ENCODE results near the gene H6PD.

Gene H6PD, protein sequence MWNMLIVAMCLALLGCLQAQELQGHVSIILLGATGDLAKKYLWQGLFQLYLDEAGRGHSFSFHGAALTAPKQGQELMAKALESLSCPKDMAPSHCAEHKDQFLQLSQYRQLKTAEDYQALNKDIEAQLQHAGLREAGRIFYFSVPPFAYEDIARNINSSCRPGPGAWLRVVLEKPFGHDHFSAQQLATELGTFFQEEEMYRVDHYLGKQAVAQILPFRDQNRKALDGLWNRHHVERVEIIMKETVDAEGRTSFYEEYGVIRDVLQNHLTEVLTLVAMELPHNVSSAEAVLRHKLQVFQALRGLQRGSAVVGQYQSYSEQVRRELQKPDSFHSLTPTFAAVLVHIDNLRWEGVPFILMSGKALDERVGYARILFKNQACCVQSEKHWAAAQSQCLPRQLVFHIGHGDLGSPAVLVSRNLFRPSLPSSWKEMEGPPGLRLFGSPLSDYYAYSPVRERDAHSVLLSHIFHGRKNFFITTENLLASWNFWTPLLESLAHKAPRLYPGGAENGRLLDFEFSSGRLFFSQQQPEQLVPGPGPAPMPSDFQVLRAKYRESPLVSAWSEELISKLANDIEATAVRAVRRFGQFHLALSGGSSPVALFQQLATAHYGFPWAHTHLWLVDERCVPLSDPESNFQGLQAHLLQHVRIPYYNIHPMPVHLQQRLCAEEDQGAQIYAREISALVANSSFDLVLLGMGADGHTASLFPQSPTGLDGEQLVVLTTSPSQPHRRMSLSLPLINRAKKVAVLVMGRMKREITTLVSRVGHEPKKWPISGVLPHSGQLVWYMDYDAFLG

DNA sequence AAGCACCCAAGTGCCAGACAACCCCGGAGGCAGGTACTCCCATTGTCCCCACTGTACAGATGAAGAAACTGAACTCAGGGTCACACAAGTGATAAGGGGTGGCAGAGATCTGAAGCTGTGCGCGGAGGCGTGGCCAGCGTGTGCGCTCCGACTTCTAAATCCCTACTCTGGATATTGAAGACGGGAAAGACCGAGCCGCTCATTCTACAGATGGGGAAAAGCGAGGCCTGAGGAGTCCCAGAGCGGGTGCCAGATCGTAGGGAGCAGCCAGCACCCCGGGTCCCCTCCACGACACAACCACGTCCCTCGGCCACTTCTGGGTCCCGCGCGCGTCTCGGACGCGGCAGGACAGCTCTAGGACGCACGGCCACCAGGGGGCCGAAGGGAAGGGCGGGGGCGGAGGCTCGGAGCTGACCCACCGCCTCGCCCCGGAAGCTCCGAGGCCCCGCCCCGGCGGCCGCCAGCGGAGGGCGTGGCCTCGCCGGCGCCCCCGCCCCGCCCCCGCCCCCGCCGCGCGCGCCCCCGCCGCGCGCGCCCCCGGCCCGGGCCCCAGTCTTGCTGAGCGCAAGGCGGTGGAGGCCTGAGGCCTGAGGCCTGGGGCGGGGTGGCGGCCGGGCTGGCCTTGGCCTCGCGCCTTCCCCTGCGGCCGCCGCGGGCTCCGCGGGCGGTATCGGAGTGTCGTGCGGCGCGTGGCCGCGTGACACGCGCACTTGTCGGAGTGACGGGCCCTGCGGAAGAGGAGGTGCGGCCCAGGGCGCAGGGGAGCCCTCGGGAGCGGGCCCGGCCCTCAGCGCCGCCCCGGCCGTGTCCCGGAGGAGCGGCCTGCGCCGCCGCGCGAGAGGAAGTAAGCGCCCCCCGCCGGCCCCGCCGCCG, at the start of gene H6PD:
Gene H6PD, plus strand, starts transcription at position 552 of the 873 bp plus-strand sequence. CDS start 10,161 bp downstream, outside the sequence.
- DNase-seq, result peak; percentile 85

DNA sequence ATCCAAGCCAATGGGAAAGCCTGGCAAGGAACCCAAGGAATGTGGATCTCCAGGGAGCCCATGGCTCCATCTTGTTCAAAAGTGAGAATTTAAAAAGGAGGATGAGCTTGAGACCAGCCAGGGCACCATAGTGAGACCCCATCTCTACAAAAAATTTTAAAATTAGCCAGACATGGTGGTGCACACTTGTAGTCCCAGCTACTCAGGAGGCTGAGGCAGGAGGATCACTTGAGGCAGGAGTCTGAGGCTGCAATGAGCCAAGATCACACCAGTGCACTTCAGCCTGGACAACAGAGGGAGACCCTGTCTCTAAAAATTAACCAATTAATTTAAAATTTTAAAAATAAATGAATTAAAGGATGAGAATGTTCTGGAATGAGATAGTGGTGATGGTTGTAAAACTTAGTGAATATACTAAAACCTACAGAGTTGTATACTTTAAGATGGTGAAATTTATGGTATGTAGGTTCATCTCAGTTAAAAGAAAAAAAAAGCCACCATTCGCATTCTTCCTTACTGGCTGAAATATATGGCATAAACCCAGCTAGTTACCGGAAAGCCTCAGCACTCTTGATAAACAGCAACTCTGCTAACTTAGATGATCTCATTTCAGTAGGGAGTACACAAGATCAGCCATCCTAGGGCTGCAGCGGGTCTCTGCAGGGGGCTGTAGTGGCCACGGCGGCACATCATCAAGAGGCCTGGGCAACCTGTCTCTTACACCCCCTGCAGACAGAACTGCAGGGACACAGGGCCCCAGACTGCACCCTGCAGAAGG, 48.3 kb upstream of the H6PD start:
- DNase-seq, result no peak

DNA sequence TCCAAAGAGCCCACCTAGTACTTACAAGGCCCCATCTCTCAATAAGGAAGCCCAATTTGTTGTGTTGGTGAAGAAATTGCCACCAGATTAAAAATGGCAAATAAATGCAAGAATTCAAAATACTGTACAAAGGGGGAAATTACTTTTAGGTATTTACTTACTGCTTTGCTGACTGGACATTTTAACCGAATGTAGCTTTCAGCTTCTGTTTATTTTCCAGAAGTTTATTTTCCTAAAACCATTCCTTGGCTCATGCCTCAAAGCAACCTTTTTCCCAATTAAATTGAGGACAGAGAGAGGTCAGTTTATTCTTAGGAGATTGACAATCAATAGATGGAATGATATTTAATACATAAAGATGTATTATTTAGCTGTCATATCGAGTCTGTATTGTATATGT, 47.6 kb upstream of the H6PD start:
- DNase-seq, result no peak

DNA sequence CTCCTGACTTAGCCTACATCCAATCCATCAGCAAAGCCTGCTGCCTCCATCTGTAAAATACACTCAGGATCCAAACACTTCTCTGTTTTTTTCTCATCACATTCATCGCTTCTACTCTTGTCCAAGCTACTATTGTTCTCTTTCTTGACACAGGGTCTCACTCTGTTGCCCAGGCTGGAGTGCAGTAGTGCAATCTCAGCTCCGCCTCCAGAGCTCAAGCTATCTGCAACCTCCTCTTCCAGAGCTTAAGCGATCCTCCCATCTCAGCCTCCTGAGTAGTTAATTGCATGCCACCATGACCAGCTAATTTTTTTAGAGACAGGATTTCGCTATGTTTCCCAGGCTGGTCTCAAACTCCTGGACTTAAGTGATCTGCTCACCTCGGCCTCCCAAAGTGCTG, 44.3 kb upstream of the H6PD start:
- no peak for DNase-seq

DNA sequence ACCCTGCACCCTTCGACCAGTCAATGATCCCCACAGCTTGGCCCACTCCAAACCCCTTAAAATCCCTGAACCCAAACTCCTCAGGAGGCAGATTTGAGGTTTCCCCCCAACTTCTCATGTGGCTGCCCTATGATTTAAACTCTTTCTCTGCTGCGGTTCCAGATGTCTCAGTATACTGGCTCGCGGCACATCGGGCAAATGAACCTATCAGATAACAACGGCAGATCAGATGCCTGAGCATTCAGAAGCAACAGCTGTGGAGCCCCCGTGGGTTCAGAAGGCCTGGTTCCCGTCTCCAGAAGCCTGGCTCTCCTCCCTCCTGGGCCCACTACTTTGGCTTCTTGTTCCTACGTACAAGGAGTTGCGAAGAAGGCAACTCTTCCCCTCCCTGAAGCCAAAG, 43.3 kb upstream of the H6PD start:
- no peak for DNase-seq

DNA sequence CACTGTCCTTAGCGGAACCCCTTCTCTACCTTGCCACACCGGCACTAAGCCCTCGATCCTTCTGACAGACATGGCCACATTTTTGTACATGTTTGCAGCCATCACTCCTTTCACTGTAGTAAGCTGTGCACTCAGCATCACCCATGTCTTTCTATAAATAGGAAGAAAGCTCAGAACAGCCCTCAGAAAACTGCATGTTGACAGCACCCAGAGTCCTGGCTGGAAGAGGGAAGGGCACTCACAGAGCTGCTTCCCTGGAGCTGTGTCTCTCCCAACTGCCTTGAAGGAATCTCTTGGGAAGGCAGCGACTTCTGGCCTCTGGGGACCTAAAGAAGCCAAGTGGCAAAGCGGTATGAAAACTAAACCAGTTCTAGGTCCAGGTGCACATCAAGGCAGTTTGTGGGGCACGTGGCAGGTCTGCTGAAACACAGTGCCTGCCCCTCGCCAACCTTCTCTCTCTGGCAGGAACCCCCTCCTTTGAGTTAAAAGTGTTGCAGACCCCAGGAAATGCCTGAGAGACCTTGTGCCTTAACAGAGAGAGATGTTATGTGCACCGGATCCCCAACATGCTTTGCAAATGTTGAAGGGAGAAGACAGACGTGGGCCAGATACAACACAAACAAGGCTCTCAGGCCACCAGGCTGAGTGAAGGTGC, 41.9 kb upstream of the H6PD start:
- no peak for DNase-seq

DNA sequence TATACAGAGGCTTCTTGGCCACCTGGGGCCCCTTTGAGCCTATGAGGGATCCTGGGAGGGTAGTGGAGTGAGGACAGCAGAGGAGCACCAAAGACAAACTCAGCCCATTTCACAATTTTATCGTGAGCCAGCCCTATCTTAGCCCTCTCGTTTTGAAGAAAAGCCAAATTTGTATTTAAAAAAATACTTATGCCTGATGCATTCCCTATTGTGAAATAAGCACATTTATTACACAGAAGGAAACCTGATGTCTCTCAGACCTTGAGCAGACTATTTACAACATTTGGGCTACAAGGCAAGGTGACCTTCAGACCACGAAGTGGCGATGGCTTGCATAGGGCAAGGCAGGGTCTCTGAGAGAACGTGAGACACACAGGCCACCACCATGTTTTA, 41.3 kb upstream of the H6PD start:
- no peak for DNase-seq

DNA sequence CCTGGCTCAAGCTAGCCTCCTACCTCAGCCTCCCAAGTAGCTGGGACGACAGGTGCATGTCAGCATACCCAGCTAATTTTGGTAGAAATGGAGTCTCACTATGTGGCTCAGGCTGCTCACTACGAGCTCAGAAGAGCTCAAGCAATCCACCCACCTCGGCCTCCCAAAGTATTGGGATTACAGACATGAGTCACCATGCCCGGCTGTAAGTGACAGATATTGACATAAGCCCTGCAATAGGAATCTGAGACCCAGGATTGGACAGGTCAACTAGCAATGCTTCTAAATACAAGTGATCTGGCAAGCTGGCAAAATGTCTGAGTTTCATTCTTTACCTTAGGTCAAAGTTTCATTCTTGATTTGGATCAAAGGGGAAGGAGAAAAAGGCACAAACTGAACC, 40.5 kb upstream of the H6PD start:
- no peak for DNase-seq

DNA sequence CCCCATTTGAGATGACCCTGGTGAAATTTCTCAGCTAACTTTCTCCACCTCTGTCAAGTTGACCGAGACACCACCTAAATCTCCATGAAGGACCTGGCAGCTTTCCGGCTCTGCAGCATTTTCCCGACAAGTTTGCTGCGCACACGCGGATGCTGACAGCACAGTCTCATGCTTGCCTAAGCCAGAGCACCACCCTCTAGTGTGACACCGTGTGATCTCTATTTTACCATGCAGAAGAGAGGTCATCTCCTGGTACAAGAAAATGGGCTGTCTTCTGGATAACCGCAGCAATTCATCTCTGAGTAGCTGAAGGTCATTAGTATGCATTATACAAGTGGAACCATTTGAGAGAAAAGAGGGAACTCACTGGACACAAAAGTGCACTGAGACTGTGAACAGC, 38.9 kb upstream of the H6PD start:
- DNase-seq, result no peak

DNA sequence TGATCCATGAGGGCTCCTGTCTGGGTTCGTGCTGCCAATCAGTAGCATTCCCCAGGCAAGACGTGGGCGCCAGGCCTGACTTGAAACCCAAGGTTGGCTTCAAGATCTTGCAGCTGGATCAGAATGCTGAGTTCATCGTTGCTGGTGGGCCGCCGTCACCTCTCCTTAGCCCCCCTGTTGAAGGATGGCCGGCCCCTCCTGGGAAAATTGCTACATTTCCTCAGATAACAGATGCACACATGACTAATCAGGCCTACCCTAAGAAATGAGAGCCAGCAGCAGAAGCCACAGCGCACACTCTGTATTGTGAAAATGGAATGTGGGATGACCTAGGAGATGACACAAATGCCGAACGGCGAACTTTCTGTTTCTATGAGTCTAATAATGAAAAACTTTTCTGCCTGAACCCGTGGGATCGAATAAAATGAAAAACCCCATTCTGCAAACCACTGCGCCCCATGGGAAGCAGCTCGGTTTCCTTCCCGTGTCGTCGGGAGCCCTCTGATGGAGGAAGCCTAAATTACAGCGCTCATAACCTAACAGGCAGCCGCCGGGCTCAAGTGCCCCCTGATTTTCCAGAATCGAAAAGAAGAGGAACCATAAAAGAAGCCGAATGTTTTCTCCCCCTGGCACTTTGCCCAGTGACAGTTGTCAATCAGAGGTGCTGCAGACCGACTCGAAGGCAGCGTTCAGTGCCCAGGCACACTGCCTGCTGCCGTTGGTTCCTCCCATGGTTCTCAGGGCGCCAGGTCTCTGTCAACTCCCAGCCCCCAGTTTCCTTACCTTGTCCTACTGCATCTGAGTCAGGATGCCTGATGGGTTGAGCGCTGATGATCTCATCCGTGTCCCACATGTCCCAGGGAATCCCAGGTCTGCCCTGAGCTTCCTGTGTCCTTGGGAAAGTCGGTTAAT, 38.2 kb upstream of the H6PD start:
- peak; percentile 80 for DNase-seq

DNA sequence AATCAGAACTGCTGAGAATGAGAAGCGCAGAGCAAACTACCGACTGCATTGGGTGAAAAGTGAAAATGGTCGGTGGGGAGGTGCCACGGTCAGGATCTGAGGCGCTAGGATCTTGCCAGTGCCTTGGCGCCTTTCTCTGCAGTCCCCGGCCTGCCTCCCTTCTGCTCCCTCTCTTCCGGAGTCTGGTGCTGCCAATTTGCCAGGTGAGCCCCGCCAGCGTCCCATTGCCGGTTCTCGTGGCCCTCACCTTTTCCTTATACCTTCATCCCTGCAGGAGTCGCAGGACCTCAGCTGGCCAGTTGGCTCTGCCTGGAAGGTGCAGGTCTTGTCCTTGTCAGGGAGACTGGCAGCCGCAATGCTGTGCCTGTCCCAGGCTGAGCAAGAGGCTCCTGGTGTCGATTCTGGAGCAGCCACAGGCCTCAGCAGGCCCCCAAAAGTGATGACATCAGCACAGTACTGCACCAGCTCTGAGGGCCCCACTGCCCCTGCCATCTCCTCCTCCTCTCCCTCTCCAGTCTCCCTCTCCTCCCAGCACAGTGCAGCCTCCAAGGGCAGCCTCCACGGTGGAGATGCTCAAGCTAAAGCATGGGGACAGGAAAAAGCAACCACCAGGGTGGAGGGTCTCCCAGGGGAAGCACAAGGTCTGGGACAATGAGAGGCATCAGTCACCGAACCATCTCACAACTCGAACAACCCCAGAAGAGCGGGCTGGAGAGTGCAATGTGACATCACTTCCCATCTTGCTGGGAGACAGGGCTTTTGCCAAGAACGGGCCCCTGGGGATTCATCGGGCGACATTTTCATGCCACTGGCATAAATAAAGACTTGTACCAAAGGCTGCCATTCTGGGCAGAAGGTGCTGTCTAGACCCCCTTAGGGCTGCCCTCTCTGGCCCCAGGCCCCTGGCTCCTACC, 37.1 kb upstream of the H6PD start:
- no peak for DNase-seq

DNA sequence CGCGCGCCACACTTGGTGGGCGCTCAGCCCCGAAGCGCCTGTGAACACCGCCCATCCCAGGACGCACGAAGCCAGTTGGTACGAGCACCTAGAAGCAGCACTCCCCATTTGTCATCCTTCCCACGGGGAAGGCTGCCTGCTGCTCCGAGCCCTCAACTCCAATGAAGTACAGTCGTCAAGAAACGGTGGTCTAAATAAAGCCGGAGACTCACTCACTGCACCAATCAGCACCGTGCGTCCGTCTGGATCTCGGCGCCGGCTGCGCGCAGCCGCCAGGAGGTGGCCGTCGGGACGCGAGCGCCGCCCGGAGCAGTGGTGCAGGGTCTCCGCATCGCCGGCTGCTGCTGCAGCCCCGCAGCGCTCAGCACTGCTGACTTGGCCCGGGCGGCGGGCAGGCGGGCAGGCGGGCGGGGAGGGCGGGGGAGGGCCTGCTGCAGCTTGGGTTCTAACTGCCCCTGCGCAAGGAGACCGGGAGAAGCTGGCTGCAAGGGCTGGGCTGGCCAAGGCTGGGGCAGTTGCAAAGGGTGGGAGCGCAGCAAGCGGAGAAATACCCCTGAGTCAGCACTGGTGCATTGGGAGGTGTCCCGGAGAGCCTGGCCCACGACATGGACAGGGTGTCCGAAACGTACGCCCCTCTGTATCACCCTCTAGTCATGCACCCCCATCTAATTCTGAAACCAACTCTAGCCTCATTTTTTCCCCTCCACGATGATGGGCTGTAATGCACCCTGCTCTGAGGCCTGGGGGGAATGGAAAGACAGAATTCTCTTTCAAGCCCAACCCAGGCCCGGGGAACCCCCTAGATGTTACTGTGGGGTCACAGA, 35.8 kb upstream of the H6PD start:
- DNase-seq, result peak; percentile 67

DNA sequence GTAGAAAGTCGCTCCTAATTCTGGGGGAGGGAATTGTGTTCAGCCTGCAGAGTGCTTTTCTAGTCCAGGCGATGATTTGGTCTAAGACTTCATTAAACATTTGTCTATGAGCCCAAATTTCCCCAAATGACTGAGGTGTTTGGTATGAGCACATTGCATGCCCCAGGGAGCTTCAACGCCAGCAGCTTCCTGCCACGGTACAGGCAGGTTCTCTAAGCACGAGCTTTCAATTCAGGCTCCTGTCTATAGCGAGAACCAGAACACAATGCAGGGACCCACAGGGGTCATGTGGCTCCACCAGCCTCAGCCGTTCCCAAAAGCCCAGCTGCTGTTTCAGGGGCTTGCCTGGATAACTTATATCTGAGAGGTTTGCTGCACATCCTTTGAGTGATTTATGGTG, 34.1 kb upstream of the H6PD start:
- no peak for DNase-seq

DNA sequence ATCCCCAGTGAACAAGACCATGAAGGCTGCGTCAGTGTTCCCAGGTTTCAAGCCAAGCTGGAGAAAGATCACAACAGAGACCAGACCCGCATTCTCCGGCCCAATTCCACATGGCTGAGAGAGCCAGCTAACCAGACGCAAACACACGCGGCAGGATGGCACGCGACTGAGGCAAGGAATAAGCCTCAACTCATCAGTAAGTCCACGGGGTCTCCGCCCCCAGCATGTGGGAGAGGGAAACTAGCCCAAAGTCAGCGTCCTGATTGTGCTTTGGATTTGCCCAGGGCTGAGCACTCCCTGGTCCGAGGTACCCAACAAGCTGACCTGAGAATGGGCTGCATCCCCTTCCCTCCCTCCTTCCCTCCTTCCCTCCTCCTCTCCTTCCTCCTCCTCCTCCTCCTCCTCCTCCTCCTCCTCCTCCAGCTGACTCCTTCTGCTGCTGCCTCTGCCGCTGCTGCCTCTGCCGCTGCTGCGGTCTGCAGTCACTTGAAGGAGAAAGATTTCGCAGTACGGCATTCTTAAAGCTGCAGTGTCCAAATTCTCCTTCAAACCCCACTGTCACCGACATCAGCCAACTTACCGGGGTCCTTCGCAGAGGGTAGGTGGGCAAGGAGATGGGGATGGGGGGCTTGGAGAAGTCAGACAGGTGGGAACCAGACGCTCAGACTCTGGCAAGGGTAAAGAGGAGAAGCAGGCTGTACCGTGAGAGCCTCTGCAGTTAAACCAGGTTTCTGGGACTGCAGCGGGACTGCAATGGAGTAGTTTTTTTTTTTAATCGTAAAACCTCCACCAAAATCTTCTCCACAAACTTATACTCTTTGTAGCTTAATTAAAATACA, 33.0 kb upstream of the H6PD start:
- DNase-seq, result no peak

DNA sequence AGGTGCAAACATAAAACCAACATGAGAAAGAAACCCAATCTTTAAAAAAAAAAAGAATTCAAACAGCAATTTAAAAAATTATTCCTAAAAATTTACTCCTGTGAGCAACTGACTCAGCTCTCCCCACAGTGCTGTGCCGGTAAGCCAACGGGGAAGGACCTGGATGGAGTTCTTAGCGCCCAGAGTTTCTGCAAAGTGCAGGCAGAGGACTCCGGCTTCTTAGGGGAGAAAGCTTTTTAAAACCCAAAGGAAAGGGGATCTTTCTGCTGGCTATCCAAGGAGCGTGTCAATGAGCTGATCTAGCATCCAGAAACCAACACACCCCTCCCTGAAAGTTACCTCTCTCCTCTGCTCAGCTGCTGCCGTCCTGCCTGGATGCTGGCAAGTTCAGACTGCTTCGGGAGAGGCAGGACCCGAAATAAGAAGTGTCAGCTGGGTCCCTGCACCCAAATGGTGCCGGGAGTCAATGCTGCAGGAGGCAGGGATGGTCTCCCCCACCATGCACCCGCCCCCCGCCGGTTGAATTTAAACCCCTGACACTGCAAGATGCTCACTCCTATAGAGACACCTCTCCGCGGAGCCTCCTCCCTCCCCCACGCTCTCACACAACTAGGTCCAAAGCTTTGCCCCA, 32.2 kb upstream of the H6PD start:
- DNase-seq, result no peak

DNA sequence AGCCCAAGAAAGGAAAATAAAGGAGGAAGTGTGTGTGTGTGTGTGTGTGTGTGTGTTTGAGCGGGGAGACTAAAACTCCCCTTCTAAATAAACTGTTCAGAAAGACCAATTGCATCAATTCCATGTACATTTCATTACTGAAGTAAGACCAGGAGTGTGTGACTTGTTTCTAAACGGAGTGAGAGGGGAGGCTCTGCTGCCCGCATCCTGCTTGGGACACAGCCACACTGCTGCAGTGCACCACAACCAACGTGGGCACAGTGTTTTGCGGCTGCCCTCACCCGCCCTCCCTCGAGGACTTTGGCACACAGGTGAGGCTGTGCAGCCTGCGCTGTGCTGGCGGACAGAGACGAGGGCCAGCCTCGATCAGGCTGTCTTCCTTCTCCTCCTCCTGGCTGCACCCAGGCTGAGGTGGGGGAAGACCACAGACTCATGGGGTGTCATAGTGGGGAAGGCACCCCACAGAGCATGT, 31.0 kb upstream of the H6PD start:
- peak; percentile 79 for DNase-seq

DNA sequence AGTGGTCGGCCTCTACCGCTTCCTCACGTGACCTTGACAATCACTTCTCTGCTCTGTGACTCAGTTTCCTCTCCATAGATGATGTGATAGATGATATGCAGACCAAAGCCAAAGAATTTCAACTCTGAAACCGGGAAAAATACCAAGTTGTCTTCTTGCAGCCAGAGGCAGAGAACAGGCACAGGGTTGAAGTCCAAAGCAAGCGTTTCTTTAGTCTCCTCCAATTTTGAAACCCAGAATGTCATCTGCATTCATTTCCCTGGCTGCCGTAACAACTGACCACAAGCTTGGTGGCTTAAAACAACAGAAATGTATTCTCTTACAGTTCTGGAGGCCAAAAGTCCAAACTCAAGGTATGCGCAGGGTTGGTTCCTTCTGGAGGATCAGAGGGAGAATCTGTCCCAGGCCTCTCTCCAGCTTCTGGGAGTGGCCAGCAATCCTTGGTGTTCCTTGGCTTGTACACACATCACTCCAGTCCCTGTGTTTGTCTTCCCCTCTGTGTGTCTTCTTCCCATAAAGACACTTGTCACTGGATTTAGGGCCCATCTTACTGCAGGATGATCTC, 30.3 kb upstream of the H6PD start:
- no peak for DNase-seq

All from activated CD8-positive, alpha-beta memory T cell treated with anti-CD3 and anti-CD28 coated beads, Interleukin-2, amount 50 U/mL, for 48 hours (primary cell).